Retina (tissue), 1 donor: ENCODE data around the gene SLC25A18.
"Not testable (repeated sequence)": the region's sequence is repeated elsewhere in the genome, so short reads cannot be mapped to it uniquely, and the experiment has no call there.

Experiments
- DNase-seq: peaks from one replicate; pipeline ENCODE4 v3.0.0-alpha.2; 2016

SLC25A18 gene, protein sequence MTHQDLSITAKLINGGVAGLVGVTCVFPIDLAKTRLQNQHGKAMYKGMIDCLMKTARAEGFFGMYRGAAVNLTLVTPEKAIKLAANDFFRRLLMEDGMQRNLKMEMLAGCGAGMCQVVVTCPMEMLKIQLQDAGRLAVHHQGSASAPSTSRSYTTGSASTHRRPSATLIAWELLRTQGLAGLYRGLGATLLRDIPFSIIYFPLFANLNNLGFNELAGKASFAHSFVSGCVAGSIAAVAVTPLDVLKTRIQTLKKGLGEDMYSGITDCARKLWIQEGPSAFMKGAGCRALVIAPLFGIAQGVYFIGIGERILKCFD

GRCh38 chr22:17562906-17563870, at the start of gene SLC25A18:
SLC25A18 (plus strand) TSS chr22:17563498; CDS start chr22:17579945, 16,447 bp downstream.
- DNase-seq = peak; percentile 29

GRCh38 chr22:17513612-17514011, 49.7 kb upstream of the SLC25A18 start:
- no peak for DNase-seq

DNA sequence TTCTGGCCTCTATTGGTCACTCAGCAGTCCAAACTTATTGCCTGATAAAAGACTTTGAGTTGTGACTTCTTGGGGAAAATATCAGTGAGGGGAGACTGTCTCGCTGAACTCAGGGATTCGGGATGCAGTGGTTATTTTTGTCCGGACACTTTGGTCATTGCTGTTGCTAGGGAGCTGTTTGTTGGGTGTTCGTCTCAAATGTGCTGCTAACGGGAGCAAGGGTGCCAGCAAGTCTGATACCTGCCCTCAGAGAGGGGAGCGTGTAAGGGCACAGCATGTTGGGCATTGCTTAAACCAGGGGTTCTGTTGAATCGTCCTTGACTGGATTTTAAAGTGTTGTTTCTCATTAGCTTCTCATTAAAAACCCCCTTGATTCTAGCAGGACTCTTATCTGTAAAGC, 49.2 kb upstream of the SLC25A18 start:
- DNase-seq = no peak

- DNase-seq = no peak
Measured at GRCh38 chr22:17518406-17518805, 44.9 kb upstream of the SLC25A18 start.

DNA sequence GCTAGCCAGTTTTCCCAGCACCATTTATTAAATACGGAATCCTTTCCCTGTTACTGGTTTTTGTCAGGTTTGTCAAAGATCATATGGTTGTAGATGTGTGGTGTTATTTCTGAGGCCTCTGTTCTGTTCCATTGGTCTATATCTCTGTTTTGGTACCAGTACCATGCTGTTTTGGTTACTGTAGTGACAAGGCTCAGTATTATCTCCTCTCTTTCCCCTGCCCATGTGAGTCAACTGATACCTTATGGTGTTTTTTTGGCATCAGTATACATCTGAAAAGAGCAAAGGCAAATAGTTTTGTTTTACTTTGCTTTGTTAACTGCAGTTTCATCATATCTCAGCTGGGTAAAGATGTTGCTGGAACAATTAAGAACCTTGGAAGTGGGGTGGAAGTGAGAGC, 41.3 kb upstream of the SLC25A18 start:
- DNase-seq = not testable (repeated sequence)

- no peak for DNase-seq
Measured at GRCh38 chr22:17523925-17524324, 39.4 kb upstream of the SLC25A18 start.

- no peak for DNase-seq
Measured at GRCh38 chr22:17536269-17536668, 27.0 kb upstream of the SLC25A18 start.

- no peak for DNase-seq
Measured at GRCh38 chr22:17537155-17537554, 26.1 kb upstream of the SLC25A18 start.

DNA sequence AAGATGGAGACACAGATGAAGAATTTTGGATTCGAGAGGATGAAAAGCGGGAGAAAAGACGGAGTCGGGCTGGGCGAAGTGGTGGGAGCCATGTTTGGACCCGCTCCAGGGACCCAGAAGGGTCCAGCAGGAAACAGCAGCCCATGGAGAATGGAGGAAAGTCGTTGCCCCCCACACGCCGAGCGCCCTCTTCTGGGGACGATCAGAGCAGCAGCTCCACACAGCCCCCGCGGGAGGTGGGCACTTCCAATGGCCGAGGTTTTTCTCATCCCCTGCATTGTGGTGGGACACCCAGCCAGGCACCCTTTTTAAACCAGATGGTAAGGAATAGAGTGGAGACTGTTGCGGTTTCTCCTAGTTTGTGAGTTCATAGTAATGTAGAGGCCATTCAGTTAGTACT, 22.8 kb upstream of the SLC25A18 start:
- no peak for DNase-seq

GRCh38 chr22:17541476-17541875, 21.8 kb upstream of the SLC25A18 start:
- no peak for DNase-seq

DNA sequence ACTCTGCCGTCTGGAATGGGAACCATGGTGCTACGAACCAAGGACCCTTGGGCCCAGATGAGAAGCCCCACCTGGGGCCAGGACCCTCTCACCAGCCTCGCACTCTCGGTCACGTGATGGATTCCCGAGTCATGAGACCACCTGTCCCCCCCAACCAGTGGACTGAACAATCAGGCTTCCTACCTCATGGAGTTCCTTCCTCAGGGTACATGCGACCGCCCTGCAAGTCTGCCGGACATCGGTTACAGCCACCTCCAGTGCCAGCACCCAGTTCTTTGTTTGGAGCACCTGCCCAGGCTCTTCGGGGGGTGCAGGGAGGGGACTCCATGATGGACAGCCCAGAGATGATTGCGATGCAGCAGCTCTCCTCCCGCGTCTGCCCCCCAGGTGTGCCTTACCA, 20.8 kb upstream of the SLC25A18 start:
- no peak for DNase-seq

- DNase-seq = no peak
Measured at GRCh38 chr22:17548010-17548755, 15.1 kb upstream of the SLC25A18 start.

DNA sequence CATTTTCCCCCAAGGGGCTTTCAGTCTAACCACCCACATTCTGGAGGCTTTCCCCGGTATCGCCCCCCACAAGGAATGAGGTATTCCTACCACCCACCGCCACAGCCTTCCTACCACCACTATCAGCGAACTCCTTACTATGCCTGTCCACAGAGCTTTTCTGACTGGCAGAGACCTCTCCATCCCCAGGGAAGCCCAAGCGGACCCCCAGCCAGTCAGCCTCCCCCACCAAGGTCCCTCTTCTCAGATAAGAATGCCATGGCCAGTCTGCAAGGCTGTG, 14.6 kb upstream of the SLC25A18 start:
- no peak for DNase-seq

DNA sequence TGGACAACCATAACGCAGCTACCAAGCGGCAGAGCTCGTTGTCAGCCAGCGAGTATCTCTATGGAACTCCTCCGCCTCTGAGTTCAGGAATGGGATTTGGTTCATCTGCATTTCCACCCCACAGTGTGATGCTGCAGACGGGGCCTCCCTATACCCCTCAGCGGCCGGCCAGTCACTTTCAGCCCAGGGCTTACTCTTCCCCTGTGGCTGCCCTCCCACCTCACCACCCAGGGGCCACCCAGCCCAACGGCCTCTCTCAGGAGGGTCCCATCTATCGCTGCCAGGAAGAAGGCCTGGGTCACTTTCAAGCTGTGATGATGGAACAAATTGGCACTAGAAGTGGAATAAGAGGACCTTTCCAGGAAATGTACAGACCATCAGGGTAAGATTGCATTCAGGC, 14.1 kb upstream of the SLC25A18 start:
- no peak for DNase-seq

- DNase-seq = no peak
Measured at GRCh38 chr22:17549655-17550054, 13.6 kb upstream of the SLC25A18 start.

DNA sequence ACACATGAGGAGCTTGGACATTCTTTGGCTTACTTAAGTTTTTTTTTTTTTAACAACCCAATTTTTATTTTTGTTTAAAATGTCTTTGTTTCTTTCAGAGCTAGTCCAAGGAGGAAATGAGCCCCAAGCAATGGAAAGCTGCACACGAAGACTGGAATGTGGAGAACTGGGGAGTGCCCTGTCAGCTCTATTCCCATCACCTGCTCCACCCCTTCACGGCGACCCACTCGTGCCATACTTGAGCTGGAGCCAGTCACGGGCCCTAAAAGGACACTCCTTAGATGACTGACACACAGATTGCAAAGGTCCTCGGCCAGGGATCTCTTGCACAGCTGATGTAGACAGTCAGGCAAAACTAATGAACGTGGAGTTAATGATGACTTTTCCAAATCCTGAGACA, 10.6 kb upstream of the SLC25A18 start:
- no peak for DNase-seq

GRCh38 chr22:17554814-17555213, 8.5 kb upstream of the SLC25A18 start:
- DNase-seq = no peak

DNA sequence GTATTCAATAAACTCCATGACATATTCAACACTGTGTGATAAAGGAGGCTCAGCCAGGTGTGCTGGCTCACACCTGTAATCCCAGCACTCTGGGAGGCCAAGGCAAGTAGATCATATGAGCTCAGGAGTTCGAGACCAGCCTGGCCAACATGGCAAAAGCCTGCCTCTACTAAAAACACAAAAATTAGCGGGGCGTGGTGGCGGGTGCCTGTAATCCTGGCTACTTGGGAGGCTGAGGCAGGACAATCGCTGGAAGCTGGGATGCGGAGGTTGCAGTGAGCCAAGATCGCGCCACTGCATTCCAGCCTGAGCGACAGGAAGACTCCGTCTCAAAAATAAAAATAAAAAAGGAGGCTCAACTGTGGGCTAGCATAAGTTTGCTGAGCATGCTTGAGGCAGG, 4.1 kb upstream of the SLC25A18 start:
- DNase-seq = no peak

GRCh38 chr22:17563936-17564391, 666 bp downstream of the SLC25A18 start:
- no peak for DNase-seq

DNA sequence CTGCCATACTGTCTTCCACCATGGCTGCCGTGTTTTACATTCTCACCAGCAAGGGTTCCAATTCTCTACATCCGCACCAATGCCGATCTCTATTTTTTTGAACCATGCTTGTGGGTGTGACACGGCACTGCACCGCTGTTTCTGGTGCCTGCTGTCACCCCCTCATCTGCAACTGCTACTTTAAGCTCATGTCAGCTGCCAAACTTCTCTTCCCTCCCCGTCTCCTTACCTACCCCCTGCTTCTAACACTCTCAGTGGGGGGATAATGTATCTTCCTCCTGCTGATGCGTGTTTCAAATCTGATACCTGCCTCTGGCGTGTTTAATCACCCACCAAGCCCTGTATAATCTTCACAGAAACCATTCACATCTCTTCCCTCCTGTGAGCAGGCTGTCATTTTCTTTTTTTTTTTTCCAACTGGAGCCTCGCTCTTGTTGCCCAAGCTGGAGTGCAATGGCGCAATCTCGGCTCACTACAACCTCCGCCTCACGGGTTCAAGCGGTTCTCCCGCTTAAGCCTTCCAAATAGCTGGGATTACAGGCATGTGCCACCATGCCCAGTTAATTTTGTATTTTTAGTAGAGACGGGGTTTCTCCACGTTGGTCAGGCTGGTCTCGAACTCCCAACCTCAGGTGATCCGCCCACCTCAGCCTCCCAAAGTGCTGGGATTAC, 2.9 kb downstream of the SLC25A18 start:
- not testable (repeated sequence) for DNase-seq

- no peak for DNase-seq
Measured at GRCh38 chr22:17566776-17567175, 3.5 kb downstream of the SLC25A18 start.

DNA sequence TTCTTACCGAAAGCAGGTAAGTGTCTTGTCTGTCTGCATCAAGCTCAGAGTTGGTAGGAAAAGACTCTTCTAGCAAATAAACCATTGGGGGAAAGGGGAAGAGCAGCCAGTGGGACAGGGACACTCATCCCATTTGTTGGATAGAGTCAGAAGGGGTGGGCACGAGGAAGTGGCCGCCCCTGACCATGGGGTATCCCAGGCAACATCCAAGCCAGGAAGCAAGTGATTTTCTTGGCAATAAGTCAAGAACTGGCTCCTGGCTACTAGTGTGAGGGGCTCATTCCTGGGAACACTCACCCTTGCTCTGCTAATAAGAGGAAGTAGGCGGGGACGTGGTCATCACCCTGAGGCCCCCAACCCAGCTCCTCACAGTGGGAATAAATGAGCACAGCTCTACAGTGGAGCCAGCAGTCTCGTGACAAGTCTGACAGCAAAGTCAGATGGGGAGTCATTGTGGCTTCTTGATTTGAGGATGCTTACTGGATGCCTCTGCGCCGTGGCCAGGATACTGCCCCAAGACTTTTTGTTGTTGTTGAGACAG, 6.7 kb downstream of the SLC25A18 start:
- DNase-seq = no peak
